HCT116 (cell line): Measurements from ENCODE around the gene PRM1.

ENCODE experiments used
- CEBPB ChIP-seq: IDR thresholded peaks from 2 replicates; pipeline ENCODE4 v1.6.1; 2012; ENCODE audit warnings: low read depth
- ELF1 ChIP-seq: IDR thresholded peaks from 2 replicates; pipeline ENCODE4 v1.6.1; 2012; ENCODE audit warnings: low read depth, borderline replicate concordance
- EZH2 ChIP-seq: fragments of 200-600 bp; sonication (generic); IDR thresholded peaks from 2 replicates; pipeline ENCODE4 v1.6.1; 2017; ENCODE audit warnings: antibody characterized with exemption, mixed run types
- EZH2phosphoT487 ChIP-seq: fragments of 200-600 bp; IDR thresholded peaks from 2 replicates; pipeline ENCODE4 v1.6.1; 2018; ENCODE audit warnings: antibody characterized with exemption, borderline replicate concordance
- POLR2A ChIP-seq: IDR thresholded peaks from 2 replicates; pipeline ENCODE4 v1.7.0; 2011; ENCODE audit warnings: borderline replicate concordance; ENCODE audit not compliant: insufficient read depth, insufficient read length; ENCODE audit errors: extremely low read depth
- POLR2AphosphoS5 ChIP-seq: IDR thresholded peaks from 2 replicates; pipeline ENCODE4 v1.6.1; 2011; ENCODE audit warnings: mild to moderate bottlenecking, low read depth, low read length, moderate library complexity
- RAD21 ChIP-seq: IDR thresholded peaks from 2 replicates; pipeline ENCODE4 v1.6.1; 2012; ENCODE audit warnings: low read depth, mild to moderate bottlenecking
- YY1 ChIP-seq: IDR thresholded peaks from 2 replicates; pipeline ENCODE4 v1.6.1; 2011; ENCODE audit warnings: low read length, low read depth, moderate library complexity, mild to moderate bottlenecking; ENCODE audit not compliant: insufficient replicate concordance; ENCODE audit errors: extremely low read depth
- ZFX ChIP-seq: fragments of 450-650 bp; IDR thresholded peaks from 2 replicates; pipeline ENCODE4 v1.6.1; 2017
- TF ChIP-seq, protein P1 (sequence below), 3 experiments: fragments of 200-600 bp in 1 of 3; sonication (generic) in 1 of 3; IDR thresholded peaks in 2 of 3; conservative IDR thresholded peaks in 1 of 3; 2 replicates each; pipeline ENCODE4 v1.5.1; 2012 to 2017; ENCODE audit warnings: low read depth in 2 of 3, low read length in 2 of 3, antibody characterized with exemption in 1 of 3, borderline replicate concordance in 1 of 3, control low read depth in 1 of 3, mild to moderate bottlenecking in 1 of 3, mixed read lengths in 1 of 3, mixed run types in 1 of 3, moderate library complexity in 1 of 3; ENCODE audit not compliant: insufficient read depth in 1 of 3
- TF ChIP-seq, protein P2 (sequence below): IDR thresholded peaks from 2 replicates; pipeline ENCODE4 v1.6.1; 2012; ENCODE audit warnings: low read depth
- TF ChIP-seq, protein P3 (sequence below): IDR thresholded peaks from 2 replicates; pipeline ENCODE4 v1.6.1; 2012
- TF ChIP-seq, protein P4 (sequence below): IDR thresholded peaks from 2 replicates; pipeline ENCODE4 v1.6.1; 2012

DNA sequence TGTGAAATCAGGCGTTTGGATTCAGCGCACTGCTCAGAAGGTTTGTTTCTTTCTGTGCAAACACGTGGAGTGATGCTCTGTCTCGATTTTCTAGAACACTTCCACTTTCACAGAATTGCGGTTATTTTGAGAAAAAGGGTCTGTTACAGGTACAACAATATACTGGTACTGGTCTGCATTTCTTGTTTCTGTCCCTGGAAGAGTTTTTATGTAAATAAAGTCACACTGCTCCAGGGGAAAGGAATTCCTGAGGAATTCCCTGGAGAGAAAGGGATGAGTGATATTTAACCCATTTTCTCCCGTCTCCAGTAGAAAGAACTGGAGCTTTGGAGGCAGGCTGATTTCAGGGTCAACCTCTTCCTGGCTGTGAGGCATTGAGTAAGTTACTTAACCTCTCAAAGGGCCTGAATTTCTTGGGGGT is 48.0 kb upstream of the PRM1 start:
- TF ChIP-seq ELF1 (no peak), EZH2phosphoT487 (no peak), POLR2A (no peak), RAD21 (no peak), POLR2AphosphoS5 (no peak), YY1 (no peak), ZFX (no peak), CEBPB (no peak), EZH2 (no peak)
- TF ChIP-seq, protein P1, sequence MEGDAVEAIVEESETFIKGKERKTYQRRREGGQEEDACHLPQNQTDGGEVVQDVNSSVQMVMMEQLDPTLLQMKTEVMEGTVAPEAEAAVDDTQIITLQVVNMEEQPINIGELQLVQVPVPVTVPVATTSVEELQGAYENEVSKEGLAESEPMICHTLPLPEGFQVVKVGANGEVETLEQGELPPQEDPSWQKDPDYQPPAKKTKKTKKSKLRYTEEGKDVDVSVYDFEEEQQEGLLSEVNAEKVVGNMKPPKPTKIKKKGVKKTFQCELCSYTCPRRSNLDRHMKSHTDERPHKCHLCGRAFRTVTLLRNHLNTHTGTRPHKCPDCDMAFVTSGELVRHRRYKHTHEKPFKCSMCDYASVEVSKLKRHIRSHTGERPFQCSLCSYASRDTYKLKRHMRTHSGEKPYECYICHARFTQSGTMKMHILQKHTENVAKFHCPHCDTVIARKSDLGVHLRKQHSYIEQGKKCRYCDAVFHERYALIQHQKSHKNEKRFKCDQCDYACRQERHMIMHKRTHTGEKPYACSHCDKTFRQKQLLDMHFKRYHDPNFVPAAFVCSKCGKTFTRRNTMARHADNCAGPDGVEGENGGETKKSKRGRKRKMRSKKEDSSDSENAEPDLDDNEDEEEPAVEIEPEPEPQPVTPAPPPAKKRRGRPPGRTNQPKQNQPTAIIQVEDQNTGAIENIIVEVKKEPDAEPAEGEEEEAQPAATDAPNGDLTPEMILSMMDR (IDR thresholded peaks at IDR 0.05 in 2 of 3, conservative IDR thresholded peaks at IDR 0.05 in 1 of 3; ENCODE audit: borderline replicate concordance in 1 of 3, insufficient read depth in 1 of 3, low read depth in 2 of 3, low read length in 2 of 3): 0 out of 6 replicates have a peak, but pooled peaks of 1 of the 3 experiments have one; percentile 3
- TF ChIP-seq, protein P2, sequence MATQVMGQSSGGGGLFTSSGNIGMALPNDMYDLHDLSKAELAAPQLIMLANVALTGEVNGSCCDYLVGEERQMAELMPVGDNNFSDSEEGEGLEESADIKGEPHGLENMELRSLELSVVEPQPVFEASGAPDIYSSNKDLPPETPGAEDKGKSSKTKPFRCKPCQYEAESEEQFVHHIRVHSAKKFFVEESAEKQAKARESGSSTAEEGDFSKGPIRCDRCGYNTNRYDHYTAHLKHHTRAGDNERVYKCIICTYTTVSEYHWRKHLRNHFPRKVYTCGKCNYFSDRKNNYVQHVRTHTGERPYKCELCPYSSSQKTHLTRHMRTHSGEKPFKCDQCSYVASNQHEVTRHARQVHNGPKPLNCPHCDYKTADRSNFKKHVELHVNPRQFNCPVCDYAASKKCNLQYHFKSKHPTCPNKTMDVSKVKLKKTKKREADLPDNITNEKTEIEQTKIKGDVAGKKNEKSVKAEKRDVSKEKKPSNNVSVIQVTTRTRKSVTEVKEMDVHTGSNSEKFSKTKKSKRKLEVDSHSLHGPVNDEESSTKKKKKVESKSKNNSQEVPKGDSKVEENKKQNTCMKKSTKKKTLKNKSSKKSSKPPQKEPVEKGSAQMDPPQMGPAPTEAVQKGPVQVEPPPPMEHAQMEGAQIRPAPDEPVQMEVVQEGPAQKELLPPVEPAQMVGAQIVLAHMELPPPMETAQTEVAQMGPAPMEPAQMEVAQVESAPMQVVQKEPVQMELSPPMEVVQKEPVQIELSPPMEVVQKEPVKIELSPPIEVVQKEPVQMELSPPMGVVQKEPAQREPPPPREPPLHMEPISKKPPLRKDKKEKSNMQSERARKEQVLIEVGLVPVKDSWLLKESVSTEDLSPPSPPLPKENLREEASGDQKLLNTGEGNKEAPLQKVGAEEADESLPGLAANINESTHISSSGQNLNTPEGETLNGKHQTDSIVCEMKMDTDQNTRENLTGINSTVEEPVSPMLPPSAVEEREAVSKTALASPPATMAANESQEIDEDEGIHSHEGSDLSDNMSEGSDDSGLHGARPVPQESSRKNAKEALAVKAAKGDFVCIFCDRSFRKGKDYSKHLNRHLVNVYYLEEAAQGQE: no peak
- TF ChIP-seq, protein P3, sequence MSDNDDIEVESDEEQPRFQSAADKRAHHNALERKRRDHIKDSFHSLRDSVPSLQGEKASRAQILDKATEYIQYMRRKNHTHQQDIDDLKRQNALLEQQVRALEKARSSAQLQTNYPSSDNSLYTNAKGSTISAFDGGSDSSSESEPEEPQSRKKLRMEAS: peak; percentile 22
- TF ChIP-seq, protein P4, sequence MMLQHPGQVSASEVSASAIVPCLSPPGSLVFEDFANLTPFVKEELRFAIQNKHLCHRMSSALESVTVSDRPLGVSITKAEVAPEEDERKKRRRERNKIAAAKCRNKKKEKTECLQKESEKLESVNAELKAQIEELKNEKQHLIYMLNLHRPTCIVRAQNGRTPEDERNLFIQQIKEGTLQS: no peak
